Neural progenitor cell (in vitro differentiated cells): ENCODE results near the gene GOPC. TPM values are rescaled to one million over a fixed set of nuclear protein-coding genes. Genes with fewer than 3 reads are reported as not detected.
"Not testable (repeated sequence)": the region's sequence is repeated elsewhere in the genome, so short reads cannot be mapped to it uniquely, and the experiment has no call there.

ENCODE experiments used
- DNase-seq: peaks from one replicate; pipeline ENCODE4 v3.0.0-alpha.2; 2016; ENCODE audit warnings: low spot score
- H2AFZ ChIP-seq: fragments of 200-600 bp; sonication (generic); replicated peaks from 2 replicates; pipeline ENCODE4 v1.6.1; 2016; ENCODE audit warnings: antibody characterized with exemption
- H3F3A ChIP-seq: fragments of 200-600 bp; sonication (generic); 2 replicates; pipeline ENCODE4 v1.6.1; 2016; ENCODE audit warnings: antibody characterized with exemption, low read depth
- H3K27ac ChIP-seq: fragments of 200-600 bp; sonication (generic); 2 replicates; pipeline ENCODE4 v1.5.1; 2016; ENCODE audit warnings: mild to moderate bottlenecking
- H3K27me3 ChIP-seq: fragments of 200-600 bp; sonication (generic); 2 replicates; pipeline ENCODE4 v1.6.1; 2016; ENCODE audit warnings: mild to moderate bottlenecking, moderate library complexity
- H3K36me3 ChIP-seq: fragments of 200-600 bp; sonication (generic); 2 replicates; pipeline ENCODE4 v1.5.1; 2016
- H3K4me1 ChIP-seq: fragments of 200-600 bp; sonication (generic); 2 replicates; pipeline ENCODE4 v1.6.1; 2016; ENCODE audit warnings: mixed run types
- H3K4me2 ChIP-seq: fragments of 200-600 bp; sonication (generic); 2 replicates; pipeline ENCODE4 v1.6.1; 2016
- H3K4me3 ChIP-seq: fragments of 200-600 bp; sonication (generic); 2 replicates; pipeline ENCODE4 v1.5.1; 2016
- H3K79me2 ChIP-seq: fragments of 200-600 bp; sonication (generic); 2 replicates; pipeline ENCODE4 v1.6.1; 2016; ENCODE audit warnings: low read depth
- H3K9ac ChIP-seq: fragments of 200-600 bp; sonication (generic); 2 replicates; pipeline ENCODE4 v1.6.1; 2016
- H3K9me3 ChIP-seq: fragments of 200-600 bp; sonication (generic); 2 replicates; pipeline ENCODE4 v1.5.1; 2016; ENCODE audit warnings: low read depth
- H4K20me1 ChIP-seq: fragments of 200-600 bp; sonication (generic); 2 replicates; pipeline ENCODE4 v1.6.1; 2016; ENCODE audit warnings: low read depth
- H3K27ac Mint-ChIP-seq: 3 replicates; pipeline ENCODE4 v1.8.0; 2021; ENCODE audit warnings: mixed read lengths
- H3K27me3 Mint-ChIP-seq: 2 replicates; pipeline ENCODE4 v1.8.0; 2022; ENCODE audit warnings: low read depth, mild to moderate bottlenecking, inconsistent platforms, moderate library complexity, mixed read lengths; ENCODE audit not compliant: insufficient read depth
- H3K36me3 Mint-ChIP-seq: 3 replicates; pipeline ENCODE4 v1.8.0; 2021; ENCODE audit warnings: mixed read lengths
- H3K4me1 Mint-ChIP-seq: 3 replicates; pipeline ENCODE4 v1.8.0; 2021; ENCODE audit warnings: mixed read lengths
- H3K4me3 Mint-ChIP-seq: 3 replicates; pipeline ENCODE4 v1.8.0; 2021; ENCODE audit warnings: mild to moderate bottlenecking, moderate library complexity, mixed read lengths
- H3K9me3 Mint-ChIP-seq: 3 replicates; pipeline ENCODE4 v1.8.0; 2020; ENCODE audit warnings: mixed read lengths
- EZH2 ChIP-seq: fragments of 200-600 bp; sonication (generic); IDR thresholded peaks from 2 replicates; pipeline ENCODE4 v1.6.1; 2017; ENCODE audit warnings: antibody characterized with exemption, mild to moderate bottlenecking, moderate library complexity
- EZH2phosphoT487 ChIP-seq: fragments of 200-600 bp; sonication (generic); IDR thresholded peaks from 2 replicates; pipeline ENCODE4 v1.6.1; 2017; ENCODE audit warnings: antibody characterized with exemption
- total RNA-seq: library from RNA; depleted of rRNA; stranded (reverse); fragments of >200 nt; gene quantifications from 2 replicates; pipeline ENCODE4 v1.2.3, GENCODE V29; 2015; ENCODE audit warnings: low replicate concordance
- TF ChIP-seq, protein P1 (sequence below): fragments of 200-600 bp; sonication (generic); IDR thresholded peaks from 2 replicates; pipeline ENCODE4 v1.5.1; 2017; ENCODE audit warnings: antibody characterized with exemption, mild to moderate bottlenecking

GOPC gene
- total RNA-seq, result 24.7 and 39.2 TPM in 2 replicates

DNA sequence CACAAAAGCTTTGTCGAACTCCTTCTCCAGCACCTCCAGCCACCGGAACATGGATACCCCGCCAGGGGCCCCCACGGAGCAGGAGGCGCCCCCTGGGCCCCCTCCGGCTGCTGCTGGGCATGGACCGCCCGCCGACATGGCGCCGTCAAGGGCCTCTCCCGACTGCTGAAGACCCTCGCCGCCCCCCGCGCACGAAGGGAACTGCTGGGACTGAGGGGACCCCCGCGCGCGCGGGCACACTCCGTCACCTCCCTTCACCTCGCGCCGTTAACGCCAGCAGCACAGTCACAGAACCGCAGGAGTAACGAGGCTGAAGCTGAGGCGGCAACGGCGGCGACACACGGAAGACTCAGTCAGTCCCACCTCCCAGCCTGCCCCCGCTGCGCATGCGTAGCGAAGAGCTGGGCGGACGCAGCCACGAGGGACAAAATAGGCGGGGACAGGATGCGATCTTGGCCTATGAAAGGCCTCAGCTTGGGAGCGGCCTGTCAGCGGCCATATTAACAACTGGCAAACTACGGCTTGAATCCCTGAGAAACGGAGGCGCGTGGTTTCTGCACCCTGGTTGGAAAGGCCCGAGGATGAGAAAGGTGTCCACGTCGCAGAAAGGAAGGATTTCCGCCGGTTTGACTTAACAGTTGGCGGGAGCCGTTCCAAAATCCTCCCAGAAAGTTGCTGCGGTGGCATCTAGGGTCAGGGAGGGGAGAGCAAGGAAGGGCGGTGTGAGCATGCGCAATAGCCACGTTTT is at the start of gene GOPC:
TSS of gene GOPC (minus strand) at position 361 of the 748 bp plus-strand sequence. CDS start at position 138, 223 bp downstream.
- Histone ChIP-seq H3K4me2 (peak within 1 kb of the TSS; percentile 73), H3K4me1 (peaks cover 7% of the 10 kb centered on the region), H4K20me1 (no peaks in the 10 kb centered on the region), H3K4me3 (peak within 1 kb of the TSS; percentile 67), H3F3A (no peaks in the 10 kb centered on the region), H3K27ac (peak within 1 kb of the TSS; percentile 36), H2AFZ (peak within 1 kb of the TSS; percentile 93), H3K9ac (peak within 1 kb of the TSS; percentile 43), H3K36me3 (peaks cover 5% of the 10 kb centered on the region), H3K9me3 (peaks cover 2% of the 10 kb centered on the region), H3K79me2 (peaks cover 45% of the 10 kb centered on the region), H3K27me3 (no peaks in the 10 kb centered on the region)
- Mint-ChIP-seq H3K9me3 (peaks cover 11% of the 10 kb centered on the region), H3K27ac (peak within 1 kb of the TSS; percentile 99), H3K4me3 (peak within 1 kb of the TSS; percentile 97), H3K36me3 (peaks cover 17% of the 10 kb centered on the region), H3K27me3 (peaks cover 3% of the 10 kb centered on the region), H3K4me1 (peaks cover 20% of the 10 kb centered on the region)
- DNase-seq, result peak; percentile 97
- TF ChIP-seq, protein P1, sequence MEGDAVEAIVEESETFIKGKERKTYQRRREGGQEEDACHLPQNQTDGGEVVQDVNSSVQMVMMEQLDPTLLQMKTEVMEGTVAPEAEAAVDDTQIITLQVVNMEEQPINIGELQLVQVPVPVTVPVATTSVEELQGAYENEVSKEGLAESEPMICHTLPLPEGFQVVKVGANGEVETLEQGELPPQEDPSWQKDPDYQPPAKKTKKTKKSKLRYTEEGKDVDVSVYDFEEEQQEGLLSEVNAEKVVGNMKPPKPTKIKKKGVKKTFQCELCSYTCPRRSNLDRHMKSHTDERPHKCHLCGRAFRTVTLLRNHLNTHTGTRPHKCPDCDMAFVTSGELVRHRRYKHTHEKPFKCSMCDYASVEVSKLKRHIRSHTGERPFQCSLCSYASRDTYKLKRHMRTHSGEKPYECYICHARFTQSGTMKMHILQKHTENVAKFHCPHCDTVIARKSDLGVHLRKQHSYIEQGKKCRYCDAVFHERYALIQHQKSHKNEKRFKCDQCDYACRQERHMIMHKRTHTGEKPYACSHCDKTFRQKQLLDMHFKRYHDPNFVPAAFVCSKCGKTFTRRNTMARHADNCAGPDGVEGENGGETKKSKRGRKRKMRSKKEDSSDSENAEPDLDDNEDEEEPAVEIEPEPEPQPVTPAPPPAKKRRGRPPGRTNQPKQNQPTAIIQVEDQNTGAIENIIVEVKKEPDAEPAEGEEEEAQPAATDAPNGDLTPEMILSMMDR, result peak; percentile 16
- TF ChIP-seq EZH2phosphoT487 (no peak), EZH2 (peak; percentile 38)

DNA sequence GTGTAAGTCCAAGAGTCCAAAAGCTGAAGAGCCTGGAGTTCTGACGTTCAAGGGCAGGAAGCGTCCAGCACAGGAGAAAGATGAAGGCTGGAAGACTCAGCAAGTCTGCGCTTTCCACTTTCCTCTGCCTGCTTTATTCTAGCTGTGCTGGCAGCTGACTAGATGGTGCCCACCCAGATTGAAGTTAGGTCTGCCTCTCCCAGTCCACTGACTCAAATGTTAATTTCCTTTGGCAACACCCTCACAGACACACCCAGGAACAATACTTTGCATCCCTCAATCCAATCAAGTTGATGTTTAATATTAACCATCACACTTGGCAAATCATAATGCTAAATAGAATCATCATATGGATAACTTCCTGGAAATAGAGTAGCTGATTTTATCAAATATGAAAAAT is 49.7 kb upstream of the GOPC start:
- not testable (repeated sequence) for H3K4me3 Mint-ChIP-seq, H3K4me1 ChIP-seq, H3K4me1 Mint-ChIP-seq, H3K27me3 Mint-ChIP-seq, H3K27me3 ChIP-seq, H3K9me3 ChIP-seq, H3F3A ChIP-seq, H3K4me2 ChIP-seq, H2AFZ ChIP-seq, H3K27ac Mint-ChIP-seq, DNase-seq, H3K27ac ChIP-seq, H4K20me1 ChIP-seq, H3K36me3 ChIP-seq, H3K36me3 Mint-ChIP-seq, H3K4me3 ChIP-seq, H3K79me2 ChIP-seq, H3K9ac ChIP-seq
- H3K9me3 Mint-ChIP-seq, result peaks cover 10% of the 10 kb centered on the region

DNA sequence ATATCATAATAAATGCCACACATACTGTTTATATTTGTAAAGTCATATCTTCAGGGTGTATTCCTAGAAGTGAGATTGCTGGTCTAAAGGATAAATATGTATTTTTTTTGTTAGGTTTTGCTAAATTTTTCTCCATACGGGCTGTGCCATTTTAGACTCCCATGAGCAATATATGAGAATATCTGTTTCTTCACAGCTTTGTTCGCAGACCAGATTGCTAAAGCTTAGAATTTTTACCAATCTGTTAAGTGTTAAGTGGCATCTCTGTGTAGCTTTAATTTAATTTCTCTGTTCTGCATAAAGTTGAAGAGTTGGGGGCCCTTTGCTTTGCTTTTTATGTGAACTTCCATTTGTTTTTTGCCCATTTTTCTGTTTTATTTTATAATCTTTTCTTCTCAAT is 40.7 kb upstream of the GOPC start:
- no peak overlapping the region for H3K27ac ChIP-seq
- H3K9me3 ChIP-seq, result no peaks in the 10 kb centered on the region
- H3K79me2 ChIP-seq, result no peaks in the 10 kb centered on the region
- H3K9me3 Mint-ChIP-seq, result no peaks in the 10 kb centered on the region
- H3K27ac Mint-ChIP-seq, result no peak overlapping the region
- H2AFZ ChIP-seq, result no peak overlapping the region
- no peak overlapping the region for H3K4me2 ChIP-seq
- H3K27me3 ChIP-seq, result no peaks in the 10 kb centered on the region
- H3K36me3 Mint-ChIP-seq, result peaks cover 5% of the 10 kb centered on the region
- H4K20me1 ChIP-seq, result no peaks in the 10 kb centered on the region
- no peaks in the 10 kb centered on the region for H3K36me3 ChIP-seq
- DNase-seq, result no peak
- H3F3A ChIP-seq, result no peaks in the 10 kb centered on the region
- no peaks in the 10 kb centered on the region for H3K4me1 Mint-ChIP-seq
- H3K4me1 ChIP-seq, result no peaks in the 10 kb centered on the region
- TF ChIP-seq EZH2, result no peak
- TF ChIP-seq, protein P1, result no peak
- TF ChIP-seq EZH2phosphoT487, result no peak
- H3K9ac ChIP-seq, result no peak overlapping the region
- no peak overlapping the region for H3K4me3 ChIP-seq
- H3K4me3 Mint-ChIP-seq, result no peak overlapping the region
- no peaks in the 10 kb centered on the region for H3K27me3 Mint-ChIP-seq

DNA sequence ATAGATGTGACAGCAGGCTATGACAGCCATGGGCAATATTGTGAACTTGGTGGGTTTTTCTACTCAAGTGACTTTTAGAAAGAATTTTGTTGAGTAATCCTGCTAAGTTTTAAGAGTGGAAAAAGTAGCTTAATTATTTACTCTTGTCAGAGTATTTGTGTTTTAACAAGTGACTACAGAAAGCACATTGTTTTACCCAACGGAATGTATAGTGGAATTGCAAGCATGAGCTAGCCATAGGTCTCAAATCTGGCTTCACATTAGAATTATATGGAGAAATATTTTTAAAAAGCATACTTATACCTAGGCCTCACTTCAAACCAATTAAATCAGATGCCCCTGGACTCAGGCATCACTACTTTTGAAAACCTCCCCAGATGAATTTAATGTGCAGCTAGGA is 35.5 kb upstream of the GOPC start:
- TF ChIP-seq, protein P1, result no peak
- TF ChIP-seq EZH2 (no peak), EZH2phosphoT487 (no peak)
- DNase-seq, result no peak
- H3F3A ChIP-seq, result no peaks in the 10 kb centered on the region
- H3K4me1 ChIP-seq, result no peaks in the 10 kb centered on the region
- no peak overlapping the region for H3K4me2 ChIP-seq
- Mint-ChIP-seq H3K4me1 (no peaks in the 10 kb centered on the region), H3K27me3 (no peaks in the 10 kb centered on the region), H3K27ac (no peak overlapping the region), H3K9me3 (no peaks in the 10 kb centered on the region), H3K36me3 (no peaks in the 10 kb centered on the region), H3K4me3 (no peak overlapping the region)
- H3K27ac ChIP-seq, result no peak overlapping the region
- H3K9ac ChIP-seq, result no peak overlapping the region
- H2AFZ ChIP-seq, result no peak overlapping the region
- no peaks in the 10 kb centered on the region for H3K27me3 ChIP-seq
- H4K20me1 ChIP-seq, result no peaks in the 10 kb centered on the region
- H3K9me3 ChIP-seq, result no peaks in the 10 kb centered on the region
- H3K79me2 ChIP-seq, result no peaks in the 10 kb centered on the region
- no peak overlapping the region for H3K4me3 ChIP-seq
- H3K36me3 ChIP-seq, result no peaks in the 10 kb centered on the region
